AG04450 (cell line): Measurements from ENCODE around the gene GDF15. TPM values are rescaled to one million over a fixed set of nuclear protein-coding genes. Genes with fewer than 3 reads are reported as not detected.

Experiments used
- CTCF ChIA-PET: fragments of 300-600, 350-600 bp; formaldehyde crosslinking; extraction: SDS; loops from one replicate; lab custom pipeline; 2022; ENCODE audit warnings: antibody characterized with exemption, inconsistent platforms; lab: Charles Lee
- POLR2A ChIA-PET: fragments of 350-600 bp; formaldehyde crosslinking; extraction: SDS; loops from one replicate; lab custom pipeline; 2021; ENCODE audit warnings: antibody characterized with exemption, inconsistent platforms; lab: Yijun Ruan, JAX
- DNase-seq: peaks from one replicate; pipeline ENCODE4 v3.0.0-alpha.2; 2011; ENCODE audit warnings: low read depth, low spot score
- H3K27ac ChIP-seq: one replicate; pipeline ENCODE4 v1.5.1; 2012; ENCODE audit warnings: low read depth, low read length, control low read depth
- H3K27me3 ChIP-seq: one replicate; pipeline ENCODE4 v1.6.0; 2012; ENCODE audit warnings: low read length; ENCODE audit not compliant: control insufficient read depth, insufficient read depth
- H3K4me3 ChIP-seq: 2 replicates; pipeline ENCODE4 v1.5.1; 2011; ENCODE audit warnings: mild to moderate bottlenecking, low read depth, low read length, control low read depth
- H3K9me3 ChIP-seq: 2 replicates; pipeline ENCODE4 v1.5.1; 2012; ENCODE audit warnings: low read length; ENCODE audit not compliant: control insufficient read depth, insufficient read depth
- polyA plus RNA-seq: library from polyadenylated mRNA; depleted of rRNA; stranded (reverse); fragments of >200 nt; gene quantifications from 2 replicates; pipeline ENCODE4 v1.2.3, GENCODE V29; 2011
- TF ChIP-seq, protein P1 (sequence below): IDR thresholded peaks from 2 replicates; pipeline ENCODE4 v1.5.1; 2011; ENCODE audit warnings: low read depth, low read length, control low read depth, inconsistent platforms

Gene GDF15
- polyA plus RNA-seq, 1 experiment, result 25.0 TPM

DNA sequence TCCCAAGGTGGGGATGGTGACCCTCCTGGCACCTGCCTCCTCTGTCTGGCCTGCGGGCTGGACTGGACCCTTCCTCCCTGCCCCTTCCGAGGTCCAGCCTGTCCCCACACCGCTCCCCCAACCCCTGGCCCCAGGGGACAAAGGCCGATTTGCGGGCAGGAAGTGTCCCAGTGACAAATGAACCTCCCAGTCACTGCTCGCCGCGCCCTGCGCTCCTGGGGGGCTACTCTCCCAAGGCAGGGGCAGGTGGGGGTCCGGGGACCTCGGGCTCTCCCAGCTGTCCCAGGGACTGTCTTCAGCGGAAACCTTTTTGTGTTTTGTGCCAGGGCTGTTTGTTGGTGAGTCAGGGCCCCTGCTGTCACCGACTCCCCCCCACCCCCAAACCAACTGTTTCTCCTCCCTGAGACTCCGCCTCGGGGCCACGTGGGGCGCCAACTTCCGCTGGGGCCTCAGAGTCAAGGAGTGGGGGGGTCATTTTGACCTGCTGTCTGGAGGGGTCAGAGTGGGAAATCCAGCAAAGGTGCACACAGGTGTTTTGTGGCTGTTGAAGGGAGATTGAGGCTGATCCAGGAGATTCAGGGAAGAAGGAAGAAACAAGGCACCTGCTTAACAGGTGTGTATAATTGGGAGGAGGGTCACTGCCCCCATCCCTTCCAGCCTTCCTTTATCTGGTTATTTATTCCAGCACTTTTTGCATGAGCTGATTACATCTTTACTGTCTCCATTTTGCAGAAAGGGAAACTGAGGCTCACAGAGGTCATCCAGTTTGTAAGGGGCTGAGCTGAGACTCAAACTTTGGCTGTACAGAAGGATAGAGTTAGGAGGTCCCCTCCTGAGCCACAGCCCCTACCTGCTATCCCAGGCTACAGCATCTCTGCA is 44.7 kb upstream of the GDF15 start:
- peak overlapping the region; percentile 83 for H3K4me3 ChIP-seq
- no peak for DNase-seq
- ChIA-PET CTCF (interaction anchor here (0.6 to 2.2 kb wide), 5 partner anchors 12 to 149 kb away, joined by 3 to 10 read pairs (median 3); partner anchors contain the start of gene JUND), POLR2A (interaction anchor here (1.2 to 3.5 kb wide), 2 partner anchors 60 to 61 kb away, joined by 4 to 18 read pairs; partner anchors contain the start of gene JUND)
- no peaks in the 10 kb centered on the region; the same call in 1 of the 2 replicates for H3K9me3 ChIP-seq
- peaks cover 2% of the 10 kb centered on the region for H3K27me3 ChIP-seq
- no peak overlapping the region for H3K27ac ChIP-seq
- TF ChIP-seq, protein P1, sequence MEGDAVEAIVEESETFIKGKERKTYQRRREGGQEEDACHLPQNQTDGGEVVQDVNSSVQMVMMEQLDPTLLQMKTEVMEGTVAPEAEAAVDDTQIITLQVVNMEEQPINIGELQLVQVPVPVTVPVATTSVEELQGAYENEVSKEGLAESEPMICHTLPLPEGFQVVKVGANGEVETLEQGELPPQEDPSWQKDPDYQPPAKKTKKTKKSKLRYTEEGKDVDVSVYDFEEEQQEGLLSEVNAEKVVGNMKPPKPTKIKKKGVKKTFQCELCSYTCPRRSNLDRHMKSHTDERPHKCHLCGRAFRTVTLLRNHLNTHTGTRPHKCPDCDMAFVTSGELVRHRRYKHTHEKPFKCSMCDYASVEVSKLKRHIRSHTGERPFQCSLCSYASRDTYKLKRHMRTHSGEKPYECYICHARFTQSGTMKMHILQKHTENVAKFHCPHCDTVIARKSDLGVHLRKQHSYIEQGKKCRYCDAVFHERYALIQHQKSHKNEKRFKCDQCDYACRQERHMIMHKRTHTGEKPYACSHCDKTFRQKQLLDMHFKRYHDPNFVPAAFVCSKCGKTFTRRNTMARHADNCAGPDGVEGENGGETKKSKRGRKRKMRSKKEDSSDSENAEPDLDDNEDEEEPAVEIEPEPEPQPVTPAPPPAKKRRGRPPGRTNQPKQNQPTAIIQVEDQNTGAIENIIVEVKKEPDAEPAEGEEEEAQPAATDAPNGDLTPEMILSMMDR, result peak; percentile 13; the same call in 1 of the 2 replicates

DNA sequence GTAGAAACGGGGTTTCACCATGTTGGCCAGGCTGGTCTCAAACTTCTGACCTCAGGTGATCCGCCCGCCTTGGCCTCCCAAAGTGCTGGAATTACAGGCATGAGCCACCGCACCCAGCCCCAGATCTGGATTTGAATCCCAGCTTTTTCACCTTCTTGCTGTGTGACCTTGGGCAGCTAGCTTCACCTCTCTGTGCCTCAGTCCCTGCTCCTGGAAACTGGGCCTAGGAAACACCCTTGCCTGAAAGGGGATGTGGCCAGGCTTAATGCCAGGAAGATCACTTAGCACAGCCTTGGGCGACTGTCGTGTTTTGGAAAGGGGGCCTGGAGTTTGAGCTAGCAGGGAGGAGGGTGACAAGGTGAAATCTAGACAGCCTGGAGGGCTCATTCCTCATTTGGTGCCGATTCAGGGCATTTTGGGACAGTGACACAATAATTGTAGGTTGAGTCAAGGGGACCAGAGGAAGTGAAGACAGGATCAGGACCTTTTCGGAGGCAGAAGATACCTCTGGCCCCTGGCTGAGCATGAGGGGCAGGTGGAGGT is 43.8 kb upstream of the GDF15 start:
- Histone ChIP-seq H3K27ac (no peak overlapping the region), H3K4me3 (no peak overlapping the region), H3K9me3 (no peaks in the 10 kb centered on the region; the same call in 1 of the 2 replicates), H3K27me3 (no peaks in the 10 kb centered on the region)
- ChIA-PET POLR2A (interaction anchor here (1.2 kb wide), 1 partner anchor 60 kb away, joined by 4 read pairs; the partner anchor contains the start of gene JUND), CTCF (interaction anchor here (0.6 to 2.2 kb wide), 4 partner anchors 46 to 150 kb away, joined by 3 to 10 read pairs (median 4); partner anchors contain the start of gene JUND)
- no peak for DNase-seq
- TF ChIP-seq, protein P1, result no peak

DNA sequence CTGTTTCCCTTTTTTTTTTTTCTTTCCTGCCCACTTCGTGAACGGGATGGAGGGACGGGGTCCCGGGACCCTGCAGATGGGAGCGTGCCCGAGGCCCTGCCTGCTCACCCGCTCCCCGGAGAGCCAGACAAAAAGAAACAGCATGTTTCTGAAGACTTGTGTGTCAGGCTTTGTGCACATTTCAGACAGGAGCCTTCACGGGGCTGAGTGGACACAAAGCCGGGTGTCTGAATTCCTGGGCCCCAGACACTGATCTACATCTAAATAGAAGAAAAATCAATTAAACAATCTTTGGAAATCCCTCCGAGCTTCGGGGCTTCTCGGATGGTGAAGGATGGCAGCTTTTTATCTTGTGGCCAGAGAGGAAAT is 41.4 kb upstream of the GDF15 start:
- no peak for DNase-seq
- peak overlapping the region; percentile 11 for H3K27ac ChIP-seq
- H3K4me3 ChIP-seq, result no peak overlapping the region
- no peaks in the 10 kb centered on the region; the same call in 1 of the 2 replicates for H3K9me3 ChIP-seq
- H3K27me3 ChIP-seq, result no peaks in the 10 kb centered on the region
- TF ChIP-seq, protein P1, result no peak
- ChIA-PET CTCF (interaction anchor here (1.0 to 2.2 kb wide), 3 partner anchors 16 to 65 kb away, joined by 3 to 8 read pairs (median 7); no protein-coding TSS in a partner anchor), POLR2A (interaction anchor here (0.5 to 1.2 kb wide), 3 partner anchors 44 to 122 kb away, joined by 3 to 6 read pairs (median 3); no protein-coding TSS in a partner anchor)

DNA sequence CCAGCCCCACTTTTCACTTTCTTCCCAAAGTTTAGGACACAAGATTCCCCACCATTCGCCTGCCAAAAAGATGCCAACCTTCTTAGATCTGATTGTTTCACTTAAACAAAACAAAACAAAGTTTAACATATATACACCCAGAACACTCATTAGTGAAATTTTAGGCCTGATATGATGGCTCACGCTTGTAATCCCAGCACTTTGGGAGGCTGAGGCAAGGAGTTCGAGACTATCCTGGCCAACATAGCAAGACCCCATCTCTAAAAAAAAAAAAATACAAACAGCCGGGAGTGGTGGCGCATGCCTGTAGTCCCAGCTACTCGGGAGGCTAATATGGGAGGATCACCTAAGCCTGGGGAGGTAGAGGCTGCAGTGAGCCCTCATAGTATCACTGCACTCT is 40.7 kb upstream of the GDF15 start:
- Histone ChIP-seq H3K4me3 (no peak overlapping the region), H3K9me3 (no peaks in the 10 kb centered on the region; the same call in 1 of the 2 replicates), H3K27me3 (no peaks in the 10 kb centered on the region), H3K27ac (no peak overlapping the region)
- ChIA-PET POLR2A (interaction anchor here (1.2 kb wide), 1 partner anchor 64 kb away, joined by 3 read pairs; no protein-coding TSS in a partner anchor), CTCF (interaction anchor here (1.0 to 1.4 kb wide), 2 partner anchors 65 to 66 kb away, joined by 3 to 7 read pairs; no protein-coding TSS in a partner anchor)
- TF ChIP-seq, protein P1, result no peak
- no peak for DNase-seq
